Cardiac muscle cell (in vitro differentiated cells and primary cell): ENCODE measurements around the gene LAS1L. TPM values are rescaled to one million over a fixed set of nuclear protein-coding genes. Genes with fewer than 3 reads are reported as not detected.
"Not testable (repeated sequence)": the region's sequence is repeated elsewhere in the genome, so short reads cannot be mapped to it uniquely, and the experiment has no call there.

Source experiments
- DNase-seq, 2 donors: peaks; one replicate each; pipeline versions ENCODE4 v3.0.0 to v3.0.0-alpha.2; 2010 to 2017; ENCODE audit warnings: low read depth in 1 of 2, low spot score in 1 of 2
- H3K27ac ChIP-seq: fragments of 200-600 bp; sonication (generic); 2 replicates; pipeline ENCODE4 v1.5.1; 2016
- H3K27me3 ChIP-seq: fragments of 200-600 bp; sonication (generic); 2 replicates; pipeline ENCODE4 v1.6.0; 2016; ENCODE audit warnings: control low read depth
- H3K36me3 ChIP-seq: fragments of 200-600 bp; sonication (generic); 2 replicates; pipeline ENCODE4 v1.5.1; 2016; ENCODE audit warnings: control low read depth
- H3K4me1 ChIP-seq: fragments of 200-600 bp; sonication (generic); 2 replicates; pipeline ENCODE4 v1.8.1; 2017; ENCODE audit warnings: low read depth, mild to moderate bottlenecking, mixed run types
- H3K4me3 ChIP-seq: fragments of 200-600 bp; sonication (generic); 2 replicates; pipeline ENCODE4 v1.5.1; 2016; ENCODE audit warnings: mild to moderate bottlenecking
- H3K9me3 ChIP-seq: fragments of 200-600 bp; sonication (generic); 2 replicates; pipeline ENCODE4 v1.5.1; 2017; ENCODE audit warnings: low read depth, mild to moderate bottlenecking, control low read depth
- polyA plus RNA-seq: library from polyadenylated mRNA; unstranded; fragments of >200 nt; fragmentation: Nextera tagmentation; extraction: Ambion mirVana; gene quantifications from 2 replicates; pipeline ENCODE4 v1.2.1, GENCODE V29; 2016
- total RNA-seq: library from RNA; depleted of rRNA; stranded (reverse); fragments of >200 nt; gene quantifications from 2 replicates; pipeline ENCODE4 v1.2.3, GENCODE V29; 2016
- TF ChIP-seq, protein P1 (sequence below): IDR thresholded peaks from 2 replicates; pipeline ENCODE4 v1.5.1; 2012; ENCODE audit warnings: low read depth, mild to moderate bottlenecking, low read length

Gene LAS1L
- total and polyA plus RNA-seq, 2 experiments from 2014 or later = 30.6 to 49.7 TPM

DNA sequence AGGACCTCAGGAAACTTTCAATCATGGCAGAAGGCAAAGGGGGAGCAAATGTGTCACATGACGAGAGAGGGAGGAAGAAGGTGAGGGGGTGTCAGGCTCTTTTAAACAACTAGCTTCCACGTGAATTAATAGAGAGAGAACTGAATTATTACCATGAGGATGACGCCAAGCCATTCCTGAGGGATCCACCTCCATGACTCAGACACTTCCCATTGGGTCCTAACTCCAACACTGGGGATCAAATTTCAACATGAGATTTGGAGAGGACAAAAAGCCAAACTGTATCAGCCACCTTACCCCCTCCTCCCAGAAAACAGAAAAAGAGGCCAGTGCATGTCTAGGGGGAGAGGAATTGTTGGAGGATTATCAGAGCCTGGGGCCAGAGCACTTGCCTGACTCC, 40.4 kb upstream of the LAS1L start:
- Histone ChIP-seq H3K36me3 (no peaks in the 10 kb centered on the region), H3K27ac (no peak overlapping the region), H3K4me1 (no peaks in the 10 kb centered on the region), H3K27me3 (no peaks in the 10 kb centered on the region), H3K4me3 (no peak overlapping the region), H3K9me3 (no peaks in the 10 kb centered on the region)
- DNase-seq = no peak
- TF ChIP-seq, protein P1, sequence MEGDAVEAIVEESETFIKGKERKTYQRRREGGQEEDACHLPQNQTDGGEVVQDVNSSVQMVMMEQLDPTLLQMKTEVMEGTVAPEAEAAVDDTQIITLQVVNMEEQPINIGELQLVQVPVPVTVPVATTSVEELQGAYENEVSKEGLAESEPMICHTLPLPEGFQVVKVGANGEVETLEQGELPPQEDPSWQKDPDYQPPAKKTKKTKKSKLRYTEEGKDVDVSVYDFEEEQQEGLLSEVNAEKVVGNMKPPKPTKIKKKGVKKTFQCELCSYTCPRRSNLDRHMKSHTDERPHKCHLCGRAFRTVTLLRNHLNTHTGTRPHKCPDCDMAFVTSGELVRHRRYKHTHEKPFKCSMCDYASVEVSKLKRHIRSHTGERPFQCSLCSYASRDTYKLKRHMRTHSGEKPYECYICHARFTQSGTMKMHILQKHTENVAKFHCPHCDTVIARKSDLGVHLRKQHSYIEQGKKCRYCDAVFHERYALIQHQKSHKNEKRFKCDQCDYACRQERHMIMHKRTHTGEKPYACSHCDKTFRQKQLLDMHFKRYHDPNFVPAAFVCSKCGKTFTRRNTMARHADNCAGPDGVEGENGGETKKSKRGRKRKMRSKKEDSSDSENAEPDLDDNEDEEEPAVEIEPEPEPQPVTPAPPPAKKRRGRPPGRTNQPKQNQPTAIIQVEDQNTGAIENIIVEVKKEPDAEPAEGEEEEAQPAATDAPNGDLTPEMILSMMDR = no peak

DNA sequence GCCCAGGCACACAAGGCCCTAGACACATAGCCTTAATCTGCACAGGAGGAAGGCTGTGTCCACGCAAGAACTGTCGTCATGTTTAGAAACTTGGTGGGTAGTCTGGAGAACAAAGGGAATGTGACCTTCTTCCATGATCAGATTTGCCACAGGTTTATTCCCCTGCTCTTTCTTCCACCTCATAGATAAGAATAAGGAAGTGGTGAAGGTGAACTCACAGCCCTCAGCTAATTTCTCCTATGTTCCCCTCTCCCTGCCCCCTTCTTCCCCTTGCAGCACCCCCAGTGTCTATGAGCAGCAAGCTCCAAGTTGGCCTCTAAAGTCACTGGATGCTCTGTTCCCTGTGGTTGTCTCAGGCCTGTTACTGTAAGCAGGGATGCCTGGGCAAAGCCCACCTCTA, 39.8 kb upstream of the LAS1L start:
- no peaks in the 10 kb centered on the region for H3K4me1 ChIP-seq
- H3K27ac ChIP-seq = no peak overlapping the region
- no peak overlapping the region for H3K4me3 ChIP-seq
- H3K27me3 ChIP-seq = no peaks in the 10 kb centered on the region
- no peak for DNase-seq
- TF ChIP-seq, protein P1 = no peak
- no peaks in the 10 kb centered on the region for H3K36me3 ChIP-seq
- no peaks in the 10 kb centered on the region for H3K9me3 ChIP-seq

DNA sequence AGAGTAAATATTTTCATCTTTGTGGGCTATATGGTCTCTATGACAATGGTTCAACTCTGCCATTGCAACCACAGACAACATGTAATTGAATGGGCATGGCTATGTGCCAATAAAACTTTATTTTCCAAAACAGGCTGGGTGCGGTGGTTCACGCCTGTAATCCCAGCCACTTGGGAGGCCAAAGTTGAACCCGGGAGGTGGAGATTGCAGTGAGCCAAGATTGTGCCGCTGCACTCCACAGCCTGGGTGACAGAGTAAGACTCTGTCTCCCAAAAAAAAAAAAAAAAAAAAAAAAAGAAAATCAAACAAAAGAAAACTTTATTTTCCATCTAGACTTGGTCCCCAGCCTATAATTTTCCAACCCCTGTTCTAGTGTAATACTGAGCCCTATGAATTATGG, 38.4 kb upstream of the LAS1L start:
- no peaks in the 10 kb centered on the region for H3K9me3 ChIP-seq

GRCh38 chrX:65562850-65563249, 28.3 kb upstream of the LAS1L start:
- not testable (repeated sequence) for H3K27me3 ChIP-seq, H3K4me3 ChIP-seq, H3K9me3 ChIP-seq, H3K36me3 ChIP-seq, H3K4me1 ChIP-seq, H3K27ac ChIP-seq, DNase-seq

More for the DNA sequence above, 38.4 kb upstream of the LAS1L start:
- DNase-seq = no peak
- TF ChIP-seq, protein P1 = no peak
- Histone ChIP-seq H3K4me1 (no peaks in the 10 kb centered on the region), H3K27me3 (no peaks in the 10 kb centered on the region), H3K27ac (no peak overlapping the region), H3K36me3 (no peaks in the 10 kb centered on the region), H3K4me3 (no peak overlapping the region)

DNA sequence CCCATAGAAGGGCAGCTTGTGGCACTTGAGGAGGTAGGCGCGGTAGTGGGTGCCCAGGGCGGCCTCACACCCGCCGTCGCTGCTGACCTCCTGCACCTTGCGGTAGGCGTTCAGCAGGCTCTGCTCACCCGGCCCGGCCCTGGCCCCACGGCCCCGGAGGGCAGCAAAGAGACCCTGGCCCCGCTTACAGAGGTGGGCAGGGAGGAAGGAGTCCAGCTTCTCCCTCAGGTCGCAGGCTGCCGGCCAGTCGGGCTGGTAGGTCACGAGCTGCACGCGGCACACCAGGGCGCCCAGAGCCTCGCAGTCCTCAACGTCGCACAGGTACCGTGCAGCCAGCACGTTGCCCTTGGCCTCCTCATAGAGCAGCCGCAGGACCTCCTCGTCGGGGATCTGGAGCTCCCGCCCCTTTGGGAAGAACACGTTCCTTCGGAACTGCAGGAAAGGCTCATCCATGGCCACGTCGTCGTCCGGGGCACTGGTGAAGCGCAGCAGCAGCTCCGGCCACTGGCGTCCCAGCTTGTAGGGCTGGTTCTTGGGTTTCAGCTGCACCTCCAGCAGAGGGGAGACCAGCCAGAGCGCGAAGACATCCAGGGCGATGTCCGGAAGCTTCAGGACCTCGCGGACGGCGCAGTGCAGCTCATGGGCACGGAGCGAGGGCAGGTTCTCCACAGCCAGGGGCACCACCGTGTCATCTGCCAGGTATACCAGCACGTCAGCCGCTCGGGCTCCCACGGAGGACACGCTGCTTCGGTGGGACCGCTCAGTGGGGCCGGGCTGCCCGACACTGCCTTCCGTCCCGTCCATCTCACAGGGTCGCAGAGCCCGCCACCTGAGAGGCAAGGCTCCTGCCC, 17.1 kb upstream of the LAS1L start:
- DNase-seq = no peak
- Histone ChIP-seq H3K4me3 (no peak overlapping the region), H3K4me1 (no peaks in the 10 kb centered on the region), H3K27me3 (no peaks in the 10 kb centered on the region), H3K9me3 (no peaks in the 10 kb centered on the region), H3K36me3 (no peaks in the 10 kb centered on the region), H3K27ac (no peak overlapping the region)
- TF ChIP-seq, protein P1 = no peak

- H3K36me3 ChIP-seq = no peaks in the 10 kb centered on the region
- TF ChIP-seq, protein P1 = no peak
- H3K27ac ChIP-seq = no peak overlapping the region
- H3K4me3 ChIP-seq = no peak overlapping the region
- DNase-seq = no peak
- H3K27me3 ChIP-seq = no peaks in the 10 kb centered on the region
- H3K9me3 ChIP-seq = no peaks in the 10 kb centered on the region
- H3K4me1 ChIP-seq = no peaks in the 10 kb centered on the region
Measured at GRCh38 chrX:65551086-65551485, 16.5 kb upstream of the LAS1L start.
